ENCODE results near the gene LLGL2.

LLGL2 gene

DNA sequence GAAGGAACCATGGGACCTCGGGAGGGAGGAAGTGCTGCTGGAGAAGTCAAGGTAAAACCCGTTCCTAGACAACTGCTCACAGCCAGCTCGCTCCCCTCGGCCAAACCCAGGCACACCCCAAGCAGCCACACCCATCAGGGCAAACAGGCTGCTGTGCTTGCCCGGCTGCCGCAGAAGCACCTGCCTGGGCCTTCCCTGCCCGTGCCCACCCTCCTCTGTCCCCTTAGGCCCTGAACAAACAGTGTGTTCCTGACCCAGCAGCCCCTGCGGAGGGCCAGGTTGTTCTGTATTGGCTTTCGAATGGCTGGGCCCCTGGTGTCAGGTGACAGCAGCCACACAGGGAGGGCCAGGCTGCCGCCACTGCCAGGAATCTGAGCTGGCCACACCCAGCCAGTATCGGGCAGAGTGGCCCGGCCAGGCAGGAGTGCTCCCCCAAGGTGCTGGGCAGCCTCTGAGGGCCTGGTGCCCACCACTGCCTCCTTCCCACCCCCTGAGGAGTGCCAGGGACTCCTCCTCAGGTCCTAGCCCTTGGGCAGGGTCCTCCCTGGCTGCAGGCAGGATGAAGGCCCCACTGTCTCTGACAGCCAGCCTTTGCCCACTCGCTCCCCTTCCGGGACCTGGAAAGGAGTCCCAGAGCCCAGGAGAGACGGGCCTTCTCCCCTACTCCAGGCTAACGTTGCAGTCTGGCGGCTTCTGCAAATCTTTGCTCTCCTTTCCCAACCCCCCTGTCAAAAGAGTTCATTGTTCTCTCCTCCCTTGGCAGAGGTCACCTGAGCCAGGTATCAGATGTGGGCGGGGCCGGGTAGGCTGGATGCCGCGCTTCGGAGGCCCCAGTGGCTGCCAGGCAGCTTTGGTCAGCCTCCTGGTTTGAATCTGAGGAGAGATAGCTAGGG lies 24.0 kb downstream of the LLGL2 start:
- Histone ChIP-seq H3K4me1 (ENCODE audit: control insufficient read depth in 1 of 2, insufficient read depth in 1 of 2, low read depth in 1 of 2, low read length in 1 of 2) (no peaks in the 10 kb centered on the region), H3K27ac (no peak overlapping the region), H3K36me3 (no peaks in the 10 kb centered on the region), H3K27me3 (no peaks in the 10 kb centered on the region), H3K4me3 (ENCODE audit: low read depth in 1 of 2, low read length in 1 of 2) (no peak overlapping the region), H3K9me3 (no peaks in the 10 kb centered on the region)
- TF ChIP-seq, protein P1, sequence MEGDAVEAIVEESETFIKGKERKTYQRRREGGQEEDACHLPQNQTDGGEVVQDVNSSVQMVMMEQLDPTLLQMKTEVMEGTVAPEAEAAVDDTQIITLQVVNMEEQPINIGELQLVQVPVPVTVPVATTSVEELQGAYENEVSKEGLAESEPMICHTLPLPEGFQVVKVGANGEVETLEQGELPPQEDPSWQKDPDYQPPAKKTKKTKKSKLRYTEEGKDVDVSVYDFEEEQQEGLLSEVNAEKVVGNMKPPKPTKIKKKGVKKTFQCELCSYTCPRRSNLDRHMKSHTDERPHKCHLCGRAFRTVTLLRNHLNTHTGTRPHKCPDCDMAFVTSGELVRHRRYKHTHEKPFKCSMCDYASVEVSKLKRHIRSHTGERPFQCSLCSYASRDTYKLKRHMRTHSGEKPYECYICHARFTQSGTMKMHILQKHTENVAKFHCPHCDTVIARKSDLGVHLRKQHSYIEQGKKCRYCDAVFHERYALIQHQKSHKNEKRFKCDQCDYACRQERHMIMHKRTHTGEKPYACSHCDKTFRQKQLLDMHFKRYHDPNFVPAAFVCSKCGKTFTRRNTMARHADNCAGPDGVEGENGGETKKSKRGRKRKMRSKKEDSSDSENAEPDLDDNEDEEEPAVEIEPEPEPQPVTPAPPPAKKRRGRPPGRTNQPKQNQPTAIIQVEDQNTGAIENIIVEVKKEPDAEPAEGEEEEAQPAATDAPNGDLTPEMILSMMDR (IDR thresholded peaks at IDR 0.05) = no peak

DNA sequence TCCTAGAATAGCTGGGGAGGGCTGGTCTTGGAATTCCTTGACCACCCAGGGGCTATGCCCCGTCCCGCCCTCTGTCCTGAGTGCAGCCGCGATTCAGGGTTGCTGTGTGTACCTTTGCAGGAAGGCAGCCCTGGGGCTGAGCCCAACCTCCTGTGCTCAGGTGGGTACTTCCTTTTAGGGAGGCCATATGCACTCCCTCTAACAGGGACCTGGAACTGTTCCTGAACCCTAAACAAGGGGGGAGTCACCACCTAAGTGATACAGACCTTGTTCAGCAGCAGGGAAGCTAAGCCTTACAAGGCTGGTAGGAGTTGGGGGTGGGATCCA lies 24.6 kb downstream of the LLGL2 start:
- H3K4me3 ChIP-seq (ENCODE audit: low read depth in 1 of 2, low read length in 1 of 2) = no peak overlapping the region
- no peaks in the 10 kb centered on the region for H3K9me3 ChIP-seq
- H3K4me1 ChIP-seq (ENCODE audit: control insufficient read depth in 1 of 2, insufficient read depth in 1 of 2, low read depth in 1 of 2, low read length in 1 of 2) = no peaks in the 10 kb centered on the region
- no peaks in the 10 kb centered on the region for H3K27me3 ChIP-seq
- TF ChIP-seq, protein P1 (IDR thresholded peaks at IDR 0.05) = no peak
- no peaks in the 10 kb centered on the region for H3K36me3 ChIP-seq
- no peak overlapping the region for H3K27ac ChIP-seq

DNA sequence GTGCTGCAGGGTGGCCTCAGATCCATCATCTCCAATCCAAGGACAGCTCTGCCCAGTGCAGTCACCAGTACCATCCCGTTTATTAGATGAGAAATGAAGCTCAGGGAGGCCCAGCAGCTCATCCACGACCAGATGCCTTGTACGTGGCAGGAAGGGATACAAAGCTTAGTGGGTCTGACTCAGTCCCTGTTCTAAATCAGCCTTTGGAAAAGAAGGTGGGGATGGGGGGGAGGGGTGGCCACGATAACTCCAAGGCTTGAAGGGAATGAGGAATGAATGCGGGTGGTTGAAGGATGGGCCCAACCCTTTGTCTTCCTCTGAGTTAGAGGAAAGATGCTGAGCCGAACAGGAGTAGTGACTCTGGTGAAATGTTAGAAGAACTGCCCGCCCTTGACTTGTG lies 25.8 kb downstream of the LLGL2 start:
- no peaks in the 10 kb centered on the region for H3K9me3 ChIP-seq
- H3K27me3 ChIP-seq = no peaks in the 10 kb centered on the region

GRCh38 chr17:75552425-75553294 lies 27.2 kb downstream of the LLGL2 start:
- Histone ChIP-seq H3K27ac (no peak overlapping the region), H3K9me3 (no peaks in the 10 kb centered on the region), H3K4me1 (ENCODE audit: control insufficient read depth in 1 of 2, insufficient read depth in 1 of 2, low read depth in 1 of 2, low read length in 1 of 2) (no peaks in the 10 kb centered on the region), H3K27me3 (no peaks in the 10 kb centered on the region), H3K4me3 (ENCODE audit: low read depth in 1 of 2, low read length in 1 of 2) (no peak overlapping the region), H3K36me3 (no peaks in the 10 kb centered on the region)
- TF ChIP-seq, protein P1 (IDR thresholded peaks at IDR 0.05) = no peak

More for the DNA sequence above, 25.8 kb downstream of the LLGL2 start:
- TF ChIP-seq, protein P1 (IDR thresholded peaks at IDR 0.05) = no peak
- no peak overlapping the region for H3K27ac ChIP-seq
- no peaks in the 10 kb centered on the region for H3K4me1 ChIP-seq (ENCODE audit: control insufficient read depth in 1 of 2, insufficient read depth in 1 of 2, low read depth in 1 of 2, low read length in 1 of 2)
- H3K36me3 ChIP-seq = no peaks in the 10 kb centered on the region
- H3K4me3 ChIP-seq (ENCODE audit: low read depth in 1 of 2, low read length in 1 of 2) = no peak overlapping the region

DNA sequence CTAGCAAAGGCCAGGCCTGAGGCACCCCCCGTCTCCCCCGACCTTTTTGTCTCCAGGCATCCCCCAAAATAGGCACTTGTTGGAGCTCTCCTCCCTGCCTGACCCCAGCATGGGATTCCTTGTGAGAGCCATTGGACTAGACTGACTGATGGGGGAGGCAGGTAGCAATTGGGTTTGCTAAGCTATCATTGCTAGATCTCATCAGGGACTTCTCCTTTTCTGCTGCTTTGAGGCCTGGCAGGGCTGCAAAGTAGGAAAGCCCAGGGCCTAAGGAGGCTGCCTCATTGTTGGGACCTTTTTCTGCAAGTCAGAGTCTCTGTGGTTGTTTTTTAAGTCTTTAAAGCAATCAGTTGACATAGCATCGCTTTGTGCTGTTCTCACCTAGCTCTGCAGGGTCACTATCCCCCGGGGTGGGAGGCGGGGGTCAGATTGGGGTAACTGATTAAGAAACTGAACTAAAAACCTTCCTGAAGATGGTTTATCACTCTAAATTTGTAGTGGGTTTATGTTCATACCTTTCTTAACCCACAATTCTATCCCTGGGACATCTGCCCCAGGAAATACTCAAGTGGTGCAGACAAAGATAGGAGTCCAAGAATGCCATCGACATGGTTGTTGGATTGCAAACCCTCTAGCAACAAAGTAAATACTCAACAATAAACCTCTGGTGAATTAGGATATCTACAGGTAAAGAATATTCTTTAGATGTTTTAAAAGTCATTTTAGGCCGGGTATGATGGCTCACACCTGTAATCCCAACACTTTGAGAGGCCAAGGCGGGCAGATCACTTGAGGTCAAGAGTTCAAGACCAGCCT lies 28.0 kb downstream of the LLGL2 start:
- H3K9me3 ChIP-seq = no peaks in the 10 kb centered on the region
- no peaks in the 10 kb centered on the region for H3K36me3 ChIP-seq
- H3K27me3 ChIP-seq = no peaks in the 10 kb centered on the region
- TF ChIP-seq, protein P1 (IDR thresholded peaks at IDR 0.05) = no peak
- H3K27ac ChIP-seq = no peak overlapping the region
- H3K4me3 ChIP-seq (ENCODE audit: low read depth in 1 of 2, low read length in 1 of 2) = no peak overlapping the region
- H3K4me1 ChIP-seq (ENCODE audit: control insufficient read depth in 1 of 2, insufficient read depth in 1 of 2, low read depth in 1 of 2, low read length in 1 of 2) = no peaks in the 10 kb centered on the region
